NCI-H187 (cell line): ENCODE data around the gene TAF1.
"Not testable (repeated sequence)": the region's sequence is repeated elsewhere in the genome, so short reads cannot be mapped to it uniquely, and the experiment has no call there.

ENCODE experiments used
- DNase-seq, 2 experiments: peaks; one replicate each; lab custom pipeline; 2025; lab: John Stamatoyannopoulos, UW

The TAF1 gene

DNA sequence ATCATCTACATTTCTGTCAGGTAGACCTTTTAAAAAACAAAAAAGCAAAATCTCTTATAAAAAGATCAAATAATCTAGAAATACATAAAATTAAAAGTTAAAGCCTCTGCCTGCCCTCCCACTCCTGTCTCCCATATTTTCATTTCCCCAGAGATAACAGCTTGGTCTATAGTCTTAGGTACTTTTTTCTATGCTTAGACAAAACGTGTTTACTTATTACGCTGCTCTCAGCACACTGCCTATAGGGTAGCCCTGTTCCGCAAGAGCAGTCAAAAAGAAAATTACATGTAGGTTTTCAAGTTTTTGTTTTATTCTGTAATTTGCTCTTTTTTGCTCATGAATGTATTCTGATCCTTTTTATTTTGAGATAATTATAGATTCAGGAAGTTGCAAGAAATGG is 73.3 kb downstream of the TAF1 start:
- no peak for DNase-seq

DNA sequence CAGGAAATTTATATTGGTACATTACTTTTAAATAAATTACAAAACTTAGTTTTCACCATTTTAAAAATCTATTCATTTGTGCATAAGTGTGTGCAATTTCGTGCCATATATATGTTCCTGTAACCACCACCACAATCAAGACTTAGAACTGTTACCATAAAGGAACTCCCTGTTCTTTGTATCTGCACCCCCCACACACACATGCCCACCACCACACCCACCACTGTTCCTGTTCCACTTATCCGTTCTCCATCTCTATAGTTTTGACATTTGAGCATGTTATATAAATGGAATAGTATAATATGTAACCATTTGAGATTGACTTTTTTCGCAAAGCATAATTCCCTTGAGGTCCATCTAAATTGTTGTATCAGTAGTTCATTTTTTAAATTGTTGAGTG is 73.7 kb downstream of the TAF1 start:
- no peak for DNase-seq

DNA sequence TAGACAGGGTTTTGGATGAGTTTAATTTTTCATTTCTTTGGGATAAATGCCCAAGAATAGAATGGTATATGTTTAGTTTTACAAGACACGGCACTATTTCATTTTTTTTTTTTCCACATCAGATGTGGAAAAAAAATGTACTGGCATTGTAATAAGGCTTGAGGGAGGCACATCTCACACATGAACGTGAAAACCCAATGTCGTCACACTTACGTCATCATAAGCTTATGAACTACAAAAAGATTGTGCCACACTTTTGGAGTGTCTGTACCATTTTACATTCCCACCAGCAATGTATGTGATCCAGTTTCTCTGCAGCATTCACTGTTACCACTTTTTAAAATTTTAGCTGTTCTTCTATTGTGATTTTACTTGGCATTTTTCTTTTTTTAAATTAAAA is 74.2 kb downstream of the TAF1 start:
- DNase-seq: no peak

DNA sequence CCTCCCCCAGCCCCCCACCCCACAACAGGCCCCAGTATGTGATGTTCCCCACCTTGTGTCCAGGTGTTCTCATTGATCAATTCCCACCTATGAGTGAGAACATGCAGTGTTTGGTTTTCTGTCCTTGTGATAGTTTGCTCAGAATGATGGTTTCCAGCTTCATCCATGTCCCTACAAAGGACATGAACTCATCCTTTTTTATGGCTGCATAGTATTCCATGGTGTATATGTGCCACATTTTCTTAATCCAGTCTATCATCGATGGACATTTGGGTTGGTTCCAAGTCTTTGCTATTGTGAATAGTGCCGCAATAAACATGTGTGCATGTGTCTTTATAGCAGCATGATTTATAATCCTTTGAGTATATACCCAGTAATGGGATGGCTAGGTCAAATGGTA is 75.7 kb downstream of the TAF1 start:
- DNase-seq: not testable (repeated sequence)

GRCh38 chrX:71450433-71451106 is 84.4 kb downstream of the TAF1 start:
- DNase-seq: no peak

- DNase-seq: not testable (repeated sequence)
Measured at GRCh38 chrX:71451518-71451917, 85.4 kb downstream of the TAF1 start.

DNA sequence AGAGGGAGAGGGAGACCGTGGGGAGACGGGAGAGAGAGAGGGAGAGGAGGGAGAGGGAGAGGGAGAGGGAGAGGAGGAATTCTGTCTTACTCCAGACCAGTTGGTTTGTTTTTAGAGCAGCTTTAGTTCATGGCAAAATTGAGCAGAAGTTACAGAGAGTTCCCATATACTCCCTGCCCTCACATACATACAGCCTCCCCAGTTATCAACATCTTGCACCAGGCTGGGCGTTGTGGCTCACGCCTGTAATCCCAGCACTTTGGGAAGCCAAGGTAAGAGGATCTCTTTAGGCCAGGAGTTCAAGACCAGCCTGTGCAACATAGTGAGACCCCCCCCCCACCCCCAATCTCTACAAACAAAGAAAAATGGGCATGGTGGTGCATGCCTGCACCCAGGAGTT is 86.9 kb downstream of the TAF1 start:
- no peak for DNase-seq

DNA sequence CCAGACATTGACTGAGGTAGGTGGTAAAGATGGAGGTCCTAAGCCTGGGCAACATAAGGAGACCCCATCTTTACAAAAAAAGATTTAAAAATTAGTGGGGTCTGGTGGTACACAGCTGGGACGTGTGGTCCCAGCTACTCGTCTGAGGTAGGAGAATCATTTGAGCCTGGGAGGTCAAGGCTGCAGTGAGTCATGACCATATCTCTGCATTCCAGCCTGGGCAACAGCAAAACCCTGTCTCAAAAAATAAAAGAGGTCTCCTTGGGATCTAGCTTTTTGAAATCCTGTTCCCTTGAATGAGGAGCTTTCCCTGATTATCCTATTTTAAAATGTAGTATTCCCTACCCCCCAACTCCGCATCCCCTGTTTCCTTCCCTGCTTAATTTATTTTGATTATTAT is 88.1 kb downstream of the TAF1 start:
- DNase-seq: no peak

DNA sequence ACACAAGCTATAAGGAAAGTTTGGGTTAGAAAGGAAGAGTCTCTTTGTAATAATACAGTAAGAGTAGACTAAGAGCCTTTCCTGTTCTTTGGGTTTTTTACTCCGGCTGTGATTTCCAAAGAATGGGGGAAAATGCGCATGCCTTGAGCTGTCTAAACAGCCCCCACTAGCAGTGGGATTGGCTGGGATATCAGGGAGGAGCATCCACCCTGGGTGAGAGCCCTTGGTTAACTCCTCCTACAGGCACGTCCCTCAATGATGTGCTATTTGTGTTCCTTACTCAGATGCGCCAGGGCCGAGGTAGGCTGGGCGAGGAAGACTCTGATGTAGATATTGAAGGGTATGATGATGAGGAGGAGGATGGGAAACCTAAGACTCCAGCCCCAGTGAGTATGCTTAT is 92.7 kb downstream of the TAF1 start:
- no peak for DNase-seq

- DNase-seq: no peak
Measured at GRCh38 chrX:71464968-71465367, 98.8 kb downstream of the TAF1 start.

- DNase-seq: no peak
Measured at GRCh38 chrX:71466979-71467523, 100.9 kb downstream of the TAF1 start.

- no peak for DNase-seq
Measured at GRCh38 chrX:71475785-71476540, 109.8 kb downstream of the TAF1 start.

DNA sequence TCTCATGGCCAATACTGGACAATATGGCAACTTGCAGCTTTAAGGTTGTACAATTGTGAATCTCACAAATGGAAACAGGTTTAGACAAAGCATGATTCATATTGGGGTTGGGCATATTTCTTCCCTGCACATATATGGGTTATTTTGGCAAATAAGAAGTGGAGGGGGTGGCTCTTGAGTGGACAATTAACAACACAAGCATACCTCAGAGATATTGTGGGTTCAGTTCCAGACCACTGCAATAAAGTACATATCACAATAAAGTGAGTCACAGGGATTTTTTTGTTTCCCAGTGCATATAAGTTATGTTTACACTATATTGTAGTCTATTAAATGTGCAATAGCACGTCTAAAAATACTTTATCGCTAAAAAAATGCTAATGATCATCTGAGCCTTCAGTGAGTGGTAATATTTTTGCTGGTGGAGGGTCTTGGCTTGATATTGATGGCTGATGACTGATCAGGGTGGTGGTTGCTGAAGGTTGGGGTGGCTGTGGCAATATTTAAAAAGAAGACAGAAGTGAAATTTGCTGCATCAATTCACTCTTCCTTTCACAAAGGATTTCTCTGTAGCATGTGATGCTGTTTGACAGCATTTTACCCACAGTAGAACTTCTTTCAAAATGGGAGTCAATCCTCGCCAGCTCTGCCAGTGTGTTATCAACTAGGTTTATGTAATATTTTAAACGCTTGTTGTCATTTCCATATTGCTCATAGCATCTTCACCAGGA is 116.2 kb downstream of the TAF1 start:
- DNase-seq: no peak

DNA sequence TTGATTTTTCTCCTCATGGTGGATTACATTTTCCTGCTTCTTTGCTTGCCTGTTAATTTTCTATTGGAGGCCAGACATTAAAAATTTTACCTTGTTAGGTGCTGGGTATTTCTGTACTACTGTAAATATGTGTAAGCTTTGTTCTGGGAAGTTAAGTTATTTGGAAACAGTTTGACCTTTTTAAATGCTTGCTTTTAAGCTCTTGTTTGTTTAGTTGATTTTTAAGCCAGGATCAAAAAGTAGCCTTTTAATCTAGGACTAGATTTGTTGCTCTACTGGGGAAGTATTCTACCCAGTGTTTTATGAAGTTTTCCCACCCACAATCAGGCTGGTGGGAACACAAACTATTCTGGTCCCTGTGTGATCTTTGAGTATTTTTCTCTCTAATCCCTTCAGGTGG is 121.7 kb downstream of the TAF1 start:
- DNase-seq: no peak

DNA sequence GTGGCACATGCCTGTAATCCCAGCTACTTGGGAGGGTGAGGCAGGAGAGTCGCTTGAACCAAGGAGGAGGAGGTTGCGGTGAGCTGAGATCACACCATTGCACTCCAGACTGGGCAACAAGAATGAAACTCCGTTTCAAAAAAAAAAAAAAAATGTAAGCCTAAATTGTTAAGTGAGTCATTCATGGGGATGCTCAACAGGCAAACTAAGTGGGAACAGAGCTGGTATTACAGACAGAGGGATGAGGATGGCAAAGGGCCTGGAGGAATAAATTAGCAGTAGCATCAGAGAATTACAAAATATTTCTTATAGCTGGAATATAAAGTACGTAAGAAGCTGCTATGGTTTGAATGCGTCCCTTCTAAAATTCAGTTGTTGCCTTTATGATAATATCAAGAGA is 123.4 kb downstream of the TAF1 start:
- no peak for DNase-seq

DNA sequence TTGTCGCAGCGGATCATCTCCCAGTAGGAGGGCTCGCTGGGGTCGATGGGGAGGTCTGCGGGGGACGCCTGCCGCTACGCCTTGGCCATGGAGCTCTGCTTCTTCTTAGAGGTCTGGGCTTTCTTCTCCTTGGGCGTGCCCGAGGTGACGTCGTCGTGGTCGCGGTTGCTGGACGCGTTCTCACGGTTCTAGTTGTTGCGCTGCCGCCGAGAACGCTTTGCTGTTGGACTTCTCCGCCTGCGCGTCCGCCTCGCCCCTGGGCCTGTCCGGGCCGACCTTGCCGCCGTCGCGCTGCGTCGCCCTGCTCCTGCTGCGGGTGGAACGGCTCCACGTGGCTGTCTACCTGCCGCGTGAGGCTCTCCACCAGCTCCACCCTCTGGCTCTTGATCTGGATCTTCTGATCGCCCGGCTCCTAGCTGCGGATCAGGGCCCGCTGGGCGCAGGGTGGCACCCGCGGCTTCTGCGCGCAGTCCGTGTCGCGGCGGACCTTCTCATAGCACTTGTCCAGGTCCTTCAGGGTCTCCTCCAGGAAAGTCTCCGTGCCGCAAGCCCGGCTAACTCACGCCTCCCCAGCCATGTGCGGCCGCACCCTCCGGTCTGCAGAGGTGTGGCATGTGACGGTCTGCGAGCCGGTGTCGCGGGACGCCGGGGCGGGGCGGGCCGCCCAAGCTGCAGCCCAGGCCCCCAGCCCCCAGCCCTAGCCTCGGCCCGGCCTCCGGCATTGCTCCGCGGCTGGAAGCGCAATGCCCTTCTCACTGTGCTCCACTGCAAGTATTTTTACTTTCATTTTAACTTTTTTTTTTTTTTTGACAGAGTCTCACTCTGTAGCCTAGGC is 126.3 kb downstream of the TAF1 start:
- DNase-seq: no peak

DNA sequence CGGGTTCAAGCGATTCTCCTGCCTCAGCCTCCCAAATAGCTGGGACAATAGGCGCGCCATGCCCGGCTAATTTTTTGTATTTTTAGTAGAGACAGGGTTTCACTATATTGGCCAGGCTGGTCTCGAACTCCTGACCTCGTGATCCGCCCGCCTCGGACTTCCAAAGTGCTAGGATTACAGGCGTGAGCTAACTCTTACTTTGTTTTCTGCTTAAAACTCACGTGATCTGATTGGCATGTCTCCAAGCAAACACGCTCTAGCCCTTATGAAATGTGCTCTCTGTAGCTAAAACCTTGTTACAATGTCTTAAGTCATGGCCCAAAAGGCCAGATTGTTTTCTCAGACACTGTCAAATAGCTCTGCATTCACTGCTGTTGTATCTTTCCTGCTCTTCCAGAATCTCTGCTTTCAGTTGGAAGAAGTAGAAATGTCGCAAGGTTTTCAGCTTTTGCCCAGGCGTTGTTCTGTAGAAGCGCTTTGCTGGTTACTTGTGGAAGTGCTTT is 127.0 kb downstream of the TAF1 start:
- no peak for DNase-seq

DNA sequence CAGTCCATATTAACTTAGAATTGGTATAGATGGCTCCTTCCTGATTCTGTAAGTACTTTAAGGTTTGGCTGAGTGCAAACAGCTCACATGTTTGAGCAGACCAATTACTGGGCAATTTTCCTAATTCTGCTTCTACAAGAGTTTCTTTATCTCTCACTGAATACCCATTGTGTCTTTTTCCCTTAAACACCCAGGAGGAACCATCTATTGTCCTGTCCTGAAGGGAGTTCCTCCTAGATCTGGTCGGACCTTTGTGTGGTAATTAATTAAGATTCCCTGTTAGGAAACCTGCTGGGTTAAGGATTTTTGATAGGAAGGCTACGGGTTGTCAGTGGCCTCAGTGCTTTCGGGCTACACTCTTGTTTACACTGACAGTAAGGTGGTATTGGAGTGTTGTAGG is 129.8 kb downstream of the TAF1 start:
- DNase-seq: not testable (repeated sequence)

GRCh38 chrX:71496476-71496875 is 130.3 kb downstream of the TAF1 start:
- DNase-seq: no peak

DNA sequence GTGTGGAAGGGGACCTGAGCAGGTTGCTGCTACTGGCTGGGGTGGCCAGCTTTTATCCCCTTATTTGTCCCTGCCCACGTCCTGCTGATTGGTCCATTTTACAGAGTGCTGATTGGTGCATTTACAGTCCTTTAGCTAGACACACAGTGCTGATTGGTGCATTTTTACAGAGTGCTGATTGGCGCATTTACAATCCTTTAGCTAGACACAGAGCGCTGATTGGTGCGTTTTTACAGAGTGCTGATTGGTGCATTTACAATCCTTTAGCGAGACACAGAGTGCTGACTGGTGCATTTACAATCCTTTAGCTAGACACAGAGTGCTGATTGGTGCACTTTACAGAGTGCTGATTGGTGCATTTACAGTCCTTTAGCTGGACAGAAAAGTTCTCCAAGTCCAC is 135.9 kb downstream of the TAF1 start:
- not testable (repeated sequence) for DNase-seq

DNA sequence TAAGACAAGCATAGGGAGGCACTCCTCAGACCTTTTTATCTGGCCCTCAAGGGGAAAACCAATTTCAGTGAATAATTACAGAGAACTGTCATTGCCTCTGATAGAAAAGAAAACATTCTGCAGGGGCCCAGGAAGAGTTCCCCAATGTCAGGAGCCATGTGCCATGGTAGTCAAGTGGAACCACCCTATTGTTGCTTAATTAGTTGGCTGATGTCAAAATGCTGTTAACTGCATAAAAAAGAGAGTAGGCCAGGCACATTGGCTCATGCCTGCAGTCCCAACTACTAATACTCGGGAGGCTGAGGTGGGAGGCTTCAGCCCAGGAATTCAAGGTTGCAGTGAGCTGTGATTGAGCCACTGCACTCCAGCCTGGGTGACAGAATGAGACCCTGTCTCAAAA is 138.2 kb downstream of the TAF1 start:
- no peak for DNase-seq

DNA sequence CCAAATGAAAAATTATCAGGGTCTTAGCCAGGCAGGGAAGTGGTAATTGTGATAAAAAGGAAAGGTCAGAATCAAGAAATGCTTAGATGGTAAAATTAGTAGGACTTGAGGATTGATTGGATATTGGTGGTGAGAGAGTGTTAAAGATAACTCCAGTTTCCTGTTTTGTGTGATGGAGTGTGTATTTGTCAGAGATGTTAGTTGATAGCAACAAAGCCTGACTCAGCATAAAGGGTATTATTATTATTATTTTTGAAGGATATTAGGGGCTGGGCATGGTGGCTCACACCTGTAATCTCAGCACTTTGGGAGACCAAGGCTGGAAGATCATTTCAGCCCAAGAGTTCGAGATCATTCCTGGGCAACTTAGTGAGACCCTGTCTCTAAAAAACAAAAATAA is 143.1 kb downstream of the TAF1 start:
- DNase-seq: no peak
